IPS DF 19.7 (cell line): ENCODE results near the gene SMIM12.

Experiments used
- DNase-seq: peaks from one replicate; pipeline ENCODE4 v3.0.0-alpha.2; 2013; ENCODE audit warnings: low read depth, low spot score

The SMIM12 gene, protein sequence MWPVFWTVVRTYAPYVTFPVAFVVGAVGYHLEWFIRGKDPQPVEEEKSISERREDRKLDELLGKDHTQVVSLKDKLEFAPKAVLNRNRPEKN

DNA sequence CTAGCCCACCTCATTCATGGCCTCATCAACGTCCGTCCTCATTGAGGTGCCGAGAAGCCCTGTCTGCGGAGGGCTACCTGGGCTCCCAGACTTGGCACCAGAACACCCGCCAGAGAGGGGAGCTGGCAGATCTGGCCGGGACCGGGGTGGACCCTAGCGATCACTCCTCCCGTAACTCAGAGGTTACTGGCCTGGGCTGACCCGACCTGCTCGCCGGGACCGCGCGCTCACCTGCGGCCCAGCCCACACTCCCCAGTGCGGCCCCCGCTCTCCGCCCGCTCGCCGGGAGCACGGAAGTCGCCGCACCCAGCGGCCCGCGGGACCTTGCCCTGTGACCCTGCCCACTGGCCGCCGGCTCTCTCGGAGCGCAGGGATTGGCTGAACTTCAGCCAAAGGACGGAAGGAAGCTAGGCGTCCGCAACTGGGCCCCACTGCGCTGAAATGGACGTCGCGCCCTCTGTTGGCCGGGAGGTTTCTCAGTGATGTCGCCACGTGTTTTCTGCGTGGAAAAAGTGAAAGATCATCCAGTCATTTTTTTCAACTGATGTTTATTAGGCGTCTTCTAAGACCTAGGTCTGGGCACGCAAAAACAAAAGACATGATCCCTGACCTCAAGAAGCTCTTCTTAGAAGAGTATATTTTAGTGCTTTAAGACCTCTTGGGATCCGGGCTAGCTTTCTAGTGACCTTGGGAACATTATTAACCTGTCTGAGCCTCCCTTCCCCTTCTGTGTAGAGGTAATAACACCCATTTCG lies at the start of gene SMIM12:
Gene SMIM12 (minus strand): TSS at position 304 of the 755 bp plus-strand sequence. CDS start 3,772 bp downstream, outside the sequence.
- DNase-seq, result peak; percentile 74

DNA sequence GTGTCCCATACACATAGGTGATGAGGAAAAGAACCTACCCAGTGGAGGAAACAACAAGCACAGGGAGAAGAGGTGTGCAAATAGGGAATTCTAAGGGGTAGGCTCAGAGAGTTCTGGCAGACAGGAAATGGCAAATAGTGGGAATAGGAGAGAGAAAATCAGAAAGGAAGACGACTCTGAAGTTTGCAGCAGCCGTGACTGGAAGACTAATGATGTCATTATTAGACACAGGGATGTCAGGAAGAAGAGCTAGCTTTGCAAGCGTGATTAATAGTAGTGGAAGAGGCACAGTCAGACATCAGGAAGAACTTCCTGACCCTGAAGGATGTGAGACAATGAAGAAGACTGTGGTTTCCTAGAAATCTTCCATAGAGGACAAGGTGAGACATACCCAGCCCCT lies 48.8 kb upstream of the SMIM12 start:
- no peak for DNase-seq

DNA sequence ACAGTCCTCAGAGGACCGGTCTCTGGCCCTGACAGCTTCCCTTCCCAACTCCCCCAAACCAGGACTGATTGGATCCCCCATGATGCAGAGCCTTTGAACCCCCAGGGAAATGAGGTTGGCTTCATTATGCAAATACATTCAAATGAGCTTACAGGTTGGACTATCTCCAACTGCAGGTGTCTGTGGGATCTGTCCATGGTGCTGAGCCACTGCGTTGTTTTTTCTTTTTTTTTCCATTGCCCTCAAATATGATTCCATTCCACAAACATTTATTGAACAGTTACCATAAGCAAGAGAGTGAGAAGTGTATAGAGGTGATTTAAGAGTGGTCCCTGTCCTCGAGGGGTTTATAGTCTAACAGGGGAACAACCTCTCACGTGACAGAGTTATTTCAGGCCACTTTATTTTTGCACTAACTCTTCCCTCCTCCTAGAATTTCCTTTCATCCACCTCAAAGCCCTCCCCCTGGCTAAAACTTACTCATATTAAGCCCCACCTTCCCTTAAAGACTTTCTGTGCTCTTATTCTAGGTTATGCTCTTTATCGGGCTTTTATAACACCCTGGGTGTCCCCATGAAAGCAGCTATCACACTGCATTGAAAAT lies 48.0 kb upstream of the SMIM12 start:
- DNase-seq, result no peak

DNA sequence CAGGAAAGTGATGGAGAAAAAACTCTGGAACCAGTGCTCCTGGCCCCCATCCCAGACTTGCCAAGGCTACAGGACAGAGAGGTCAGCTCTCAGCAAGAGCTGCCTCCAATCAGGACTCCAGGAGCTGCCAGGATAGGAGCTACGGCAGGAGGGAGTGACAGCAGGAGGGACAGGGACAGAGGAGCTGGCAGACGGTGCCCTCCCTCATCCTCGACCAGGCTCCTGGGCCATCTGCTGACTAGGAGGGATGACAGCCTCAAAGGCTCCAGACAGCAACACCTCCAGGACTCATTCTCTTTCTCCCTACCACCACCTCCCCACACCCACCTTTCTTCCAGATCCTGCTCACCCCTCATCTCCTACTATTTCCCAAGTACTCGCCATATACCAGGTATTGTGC lies 47.2 kb upstream of the SMIM12 start:
- DNase-seq, result no peak

DNA sequence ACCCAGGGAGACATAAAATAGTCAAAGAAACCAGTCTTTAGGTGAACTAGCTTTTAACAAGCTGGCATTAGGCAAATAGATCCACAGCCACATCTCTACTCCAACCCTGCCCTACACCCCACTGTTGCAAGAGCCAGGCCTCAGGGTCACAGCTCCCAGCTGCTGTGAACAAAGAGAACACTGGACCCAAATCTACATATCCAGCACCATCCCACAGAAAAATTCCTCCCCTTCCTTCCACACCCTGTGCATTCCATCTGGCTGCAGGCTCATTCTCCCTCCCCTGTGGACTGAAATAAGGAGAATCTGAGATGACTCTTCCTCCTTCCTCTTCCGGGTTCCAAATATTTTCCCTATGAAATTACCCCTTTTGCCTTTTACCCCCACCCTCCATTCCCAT lies 46.7 kb upstream of the SMIM12 start:
- DNase-seq, result no peak

DNA sequence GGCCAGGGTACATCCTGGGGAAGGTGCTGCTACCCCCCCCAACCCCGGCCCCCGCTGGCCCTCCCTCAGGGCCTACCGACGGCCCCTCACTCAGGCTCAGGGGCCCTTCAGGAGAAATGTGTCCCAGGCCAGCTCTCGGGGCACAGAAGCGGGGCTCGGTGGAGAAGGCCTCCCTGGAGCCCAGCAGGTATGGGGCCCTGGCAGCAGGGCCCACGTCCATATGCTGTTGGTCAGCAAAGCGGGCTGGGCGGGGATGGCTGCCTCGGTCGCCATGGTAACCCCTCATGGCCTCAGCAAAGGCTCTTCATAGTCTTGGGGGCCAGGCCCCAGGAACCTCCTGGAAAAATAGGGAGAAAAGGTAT lies 45.5 kb upstream of the SMIM12 start:
- no peak for DNase-seq

DNA sequence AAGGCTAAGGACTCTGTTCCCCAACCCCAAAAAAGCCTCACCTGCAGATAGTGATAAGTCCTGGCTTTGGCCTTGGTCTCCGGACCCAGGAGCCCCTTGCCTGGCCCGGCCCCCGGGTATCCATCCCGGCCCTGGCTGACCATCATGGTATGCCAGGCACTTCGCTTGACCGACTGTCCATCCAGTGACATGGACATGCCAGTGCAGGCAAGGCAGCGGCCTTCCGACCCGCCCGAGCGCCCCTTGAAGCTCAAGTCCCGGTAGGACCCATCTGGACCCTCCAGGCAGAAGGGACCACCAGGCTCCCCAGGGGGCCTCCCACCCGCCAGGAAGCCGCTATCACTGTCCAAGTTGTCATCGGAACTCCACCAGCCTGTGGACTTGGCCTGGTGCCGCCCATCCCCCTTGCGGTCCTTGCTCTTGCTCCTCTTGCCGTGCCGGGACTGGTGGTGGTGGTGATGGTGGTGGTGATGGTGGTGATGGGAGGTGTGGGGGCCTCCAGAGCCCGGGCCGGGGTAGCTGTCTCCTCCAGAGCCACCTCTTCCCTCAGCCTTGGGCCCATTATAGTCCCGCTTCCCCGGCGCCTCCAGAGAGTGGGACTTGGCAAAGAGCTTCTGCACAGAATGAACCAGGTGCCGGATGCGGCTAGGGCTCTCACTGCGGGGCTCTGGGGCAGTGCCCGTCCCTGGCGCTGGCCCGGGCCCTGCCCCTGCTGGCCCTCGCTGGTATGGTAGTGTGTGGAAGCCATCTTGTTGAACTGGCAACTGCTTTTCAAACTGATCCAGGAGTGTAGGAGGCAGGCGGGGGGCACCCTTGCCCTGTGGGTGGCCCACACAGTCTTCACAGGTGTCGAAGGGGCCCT lies 44.9 kb upstream of the SMIM12 start:
- DNase-seq, result no peak

DNA sequence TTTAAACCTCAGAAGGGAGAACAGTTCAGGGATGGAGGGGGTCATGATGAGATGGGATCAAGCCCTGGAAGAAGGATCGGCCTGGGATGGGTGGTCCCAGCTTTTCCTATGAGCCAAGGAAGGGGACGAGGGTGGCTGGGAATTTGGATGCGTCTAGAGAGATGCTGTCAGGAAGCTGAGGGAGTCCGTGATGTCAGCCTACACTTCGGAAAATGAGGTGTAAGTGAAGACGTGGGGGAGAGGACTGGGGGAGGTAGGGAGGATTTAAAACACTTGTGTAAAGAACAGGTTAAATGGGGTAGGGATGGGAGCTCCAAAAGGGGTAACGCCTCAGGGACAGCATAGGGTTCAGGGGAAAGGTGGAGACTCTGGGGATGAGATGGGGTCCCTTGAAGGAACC lies 42.4 kb upstream of the SMIM12 start:
- DNase-seq, result no peak

DNA sequence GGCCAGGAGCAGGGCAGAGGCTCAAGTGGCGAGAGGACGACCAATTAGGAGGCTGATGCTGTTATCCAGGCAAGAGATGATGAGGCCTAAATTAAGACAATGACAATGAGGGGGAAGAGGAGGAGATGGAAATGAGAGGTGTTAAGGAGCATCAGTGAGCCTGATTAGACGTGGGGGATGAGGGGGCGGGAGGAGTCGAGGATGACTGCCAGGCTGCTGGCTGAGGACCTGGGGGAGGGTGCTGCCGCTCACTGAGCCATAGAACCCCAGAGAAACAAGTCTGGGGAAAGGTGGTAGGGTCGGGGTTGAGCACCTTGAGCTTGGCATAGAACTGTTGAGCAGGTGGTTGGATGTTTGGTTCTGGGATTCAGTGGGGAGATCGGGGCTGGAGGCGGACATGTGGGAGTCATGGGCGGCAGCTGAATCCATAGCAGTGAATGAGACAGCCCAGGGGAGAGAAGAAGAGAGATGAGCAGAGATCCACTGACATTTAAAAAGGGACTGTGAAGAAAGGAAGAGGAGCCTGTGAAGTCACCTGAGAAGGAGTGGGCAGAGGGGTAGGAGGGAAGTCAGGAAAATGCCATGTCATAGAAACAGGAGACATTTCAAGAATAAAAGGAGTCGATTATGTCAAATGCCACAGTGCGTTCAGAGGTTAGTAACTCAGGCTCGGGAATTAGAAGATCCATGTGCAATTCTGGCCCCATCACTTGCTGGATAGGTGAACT lies 41.4 kb upstream of the SMIM12 start:
- DNase-seq, result no peak

DNA sequence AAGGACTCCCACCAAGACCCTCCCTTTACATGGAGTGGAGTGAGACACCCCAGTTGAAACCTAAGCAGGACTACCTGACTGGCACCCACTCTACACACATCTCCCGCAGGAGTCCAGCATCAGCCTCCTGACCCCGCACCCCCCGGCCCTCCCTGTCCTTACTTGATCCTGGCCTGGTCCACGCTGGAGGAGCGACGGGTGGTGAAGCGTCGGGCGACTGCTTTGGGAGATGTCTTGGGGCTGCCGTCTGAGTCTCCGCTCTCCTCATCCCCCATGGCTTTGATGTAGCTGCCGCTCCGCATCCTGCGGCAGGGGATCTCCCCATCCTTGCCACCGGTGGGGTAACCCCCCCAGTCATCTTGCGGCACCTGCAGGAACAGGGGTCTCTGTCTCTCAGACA lies 40.4 kb upstream of the SMIM12 start:
- no peak for DNase-seq

DNA sequence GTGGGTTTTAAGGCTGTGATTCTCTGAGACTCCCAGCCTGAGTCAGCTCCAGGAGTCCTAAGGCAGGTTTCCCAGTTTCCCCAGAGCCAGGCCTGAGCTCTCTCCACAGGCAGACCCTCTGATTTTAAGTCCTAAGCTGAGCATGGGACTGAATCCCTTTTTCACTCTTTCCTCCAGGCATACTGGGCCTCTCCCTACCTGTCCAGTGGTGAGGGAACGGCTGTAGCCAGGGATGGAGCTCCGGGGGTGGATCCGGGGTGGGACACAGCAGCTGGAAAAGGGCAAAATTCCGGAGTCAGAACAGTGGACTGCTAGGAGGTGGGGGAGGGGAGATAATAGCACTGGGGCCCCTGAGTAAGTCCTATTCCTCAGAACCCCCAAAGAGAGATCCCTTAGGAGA lies 39.9 kb upstream of the SMIM12 start:
- no peak for DNase-seq

DNA sequence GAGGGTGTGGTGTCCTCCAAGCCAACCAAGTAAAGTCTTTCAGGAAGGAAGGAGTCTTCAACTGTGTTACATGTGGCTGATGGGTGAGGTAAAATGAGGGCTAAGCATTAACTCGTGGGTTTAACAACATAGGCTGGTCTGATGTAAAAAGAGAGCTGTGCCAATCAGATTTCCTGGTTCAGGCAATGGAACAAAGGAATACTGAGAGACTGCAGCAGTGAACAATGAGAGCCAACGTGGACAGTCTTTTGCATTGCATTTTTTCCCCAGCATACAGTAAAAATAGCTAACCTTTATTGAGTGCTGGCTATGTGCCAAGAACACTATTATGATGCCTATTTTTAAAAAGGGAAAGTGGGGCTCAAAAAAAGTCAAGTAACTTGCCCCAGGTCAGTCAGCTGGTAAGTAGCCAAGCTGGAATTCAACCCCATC lies 38.8 kb upstream of the SMIM12 start:
- DNase-seq, result no peak

DNA sequence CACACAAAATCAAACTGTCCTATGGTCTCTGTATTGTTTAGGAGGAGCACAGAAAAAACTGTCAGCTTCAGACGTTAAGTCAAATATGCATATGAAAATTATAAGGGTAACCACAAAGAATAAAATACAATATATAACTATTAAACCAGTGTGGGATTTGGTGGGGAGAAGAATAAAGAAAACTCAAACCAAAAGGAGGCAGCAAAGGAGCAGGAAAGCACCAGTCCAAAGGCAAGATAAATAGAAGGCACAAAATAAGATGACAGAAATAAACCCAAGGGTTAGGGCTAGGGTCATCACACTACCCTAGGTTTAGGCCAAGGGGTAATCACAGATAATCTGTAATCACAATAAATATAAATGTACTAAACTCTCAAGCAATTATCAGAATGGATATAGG lies 37.1 kb upstream of the SMIM12 start:
- no peak for DNase-seq

DNA sequence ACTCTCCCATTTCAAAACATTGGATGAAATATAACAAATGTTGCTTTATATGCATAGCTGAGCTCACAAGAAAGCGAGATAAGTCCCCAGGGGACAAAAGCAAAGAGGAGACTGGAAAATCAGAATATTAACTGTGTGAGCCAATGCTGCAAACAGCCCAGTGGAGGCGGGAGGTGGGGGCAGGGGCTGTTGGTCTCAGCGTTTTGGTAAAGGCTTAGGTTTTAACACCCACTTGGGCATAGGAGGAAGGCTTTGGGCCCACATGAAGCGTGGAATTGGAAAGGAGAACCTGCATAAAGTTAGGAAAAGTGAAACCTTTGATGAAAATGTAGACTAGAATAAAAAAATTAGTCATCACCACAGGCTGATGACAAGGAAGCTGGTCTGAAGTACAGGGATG lies 30.2 kb upstream of the SMIM12 start:
- no peak for DNase-seq

DNA sequence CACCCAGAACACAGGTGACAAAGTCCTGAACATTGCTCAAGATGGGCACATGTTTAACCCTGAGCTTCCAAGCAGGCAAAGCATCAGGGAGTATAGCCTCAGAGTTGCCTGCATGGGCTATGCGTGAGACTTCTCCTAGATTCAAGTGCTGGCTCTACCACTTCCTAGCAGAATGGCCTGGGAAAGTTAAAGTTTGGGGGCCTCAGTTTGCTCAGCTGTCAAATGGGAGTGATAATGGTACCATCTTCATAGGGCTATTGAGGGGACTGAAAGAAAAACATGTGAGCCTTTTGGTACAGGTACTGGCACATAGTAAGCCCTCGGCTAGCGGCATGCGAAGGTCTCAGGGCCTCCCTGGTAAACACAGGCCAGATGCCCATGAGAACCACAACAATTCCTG lies 28.0 kb upstream of the SMIM12 start:
- no peak for DNase-seq

DNA sequence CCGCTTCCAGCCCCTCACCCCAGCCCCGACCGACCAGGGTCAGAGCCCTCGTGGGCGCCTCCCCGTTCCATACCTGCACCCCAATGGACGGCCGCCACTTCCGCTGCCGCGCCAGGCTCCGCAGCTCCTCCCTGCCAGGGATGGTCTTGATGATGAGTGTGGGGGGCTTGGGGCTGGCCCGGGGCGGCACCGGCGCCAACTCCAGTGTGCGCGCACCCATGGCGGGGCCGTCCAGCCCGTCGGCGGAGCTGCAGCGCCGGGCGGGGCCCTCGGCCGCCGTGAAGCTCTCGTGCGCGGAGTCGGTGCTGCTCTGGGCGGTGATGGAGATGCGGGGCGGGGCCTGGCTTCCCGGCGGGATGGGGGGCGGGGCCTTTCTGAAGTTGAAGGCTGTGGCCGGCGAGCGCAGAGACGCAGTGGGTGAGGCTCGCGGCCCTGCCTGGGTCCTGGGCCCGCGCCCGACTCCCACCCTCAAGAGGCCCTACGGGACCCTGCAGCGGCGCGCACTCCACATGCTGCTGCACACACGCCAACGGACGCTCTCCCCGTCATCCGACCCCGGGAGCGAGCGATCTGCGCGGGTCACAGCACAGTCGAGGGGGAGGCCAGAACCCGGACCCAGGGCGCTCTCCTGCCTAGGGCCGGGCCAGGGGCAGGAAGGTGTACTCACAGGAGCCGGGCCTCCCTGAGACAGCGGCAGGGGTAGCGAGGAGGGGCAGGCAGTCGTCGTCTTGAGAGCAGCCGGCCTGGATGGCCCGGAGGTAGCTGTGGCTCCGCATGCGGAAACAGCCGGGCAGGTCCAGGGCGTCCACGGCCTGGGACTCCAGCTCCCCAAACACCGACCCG lies 26.1 kb upstream of the SMIM12 start:
- peak; percentile 17 for DNase-seq

DNA sequence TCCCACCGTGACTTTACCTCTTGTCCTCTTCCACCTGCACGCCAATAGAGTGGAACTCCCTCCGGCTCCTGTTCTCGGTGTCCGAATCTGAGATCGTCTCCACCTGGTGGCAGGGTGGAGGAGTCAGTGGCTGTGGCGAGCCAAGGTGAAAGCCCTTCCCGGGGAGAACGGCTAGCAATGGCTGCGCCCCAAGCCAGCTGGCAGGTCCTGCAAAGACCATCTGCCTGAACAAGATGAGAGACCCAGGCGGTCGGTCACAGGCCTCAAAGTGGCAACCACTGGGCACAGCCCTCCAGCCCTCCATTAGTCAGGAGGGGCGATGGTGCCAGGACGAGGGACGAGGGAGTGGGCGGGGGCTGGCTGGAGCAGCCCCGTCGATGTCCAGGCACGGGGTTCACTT lies 25.4 kb upstream of the SMIM12 start:
- DNase-seq, result peak; percentile 42

DNA sequence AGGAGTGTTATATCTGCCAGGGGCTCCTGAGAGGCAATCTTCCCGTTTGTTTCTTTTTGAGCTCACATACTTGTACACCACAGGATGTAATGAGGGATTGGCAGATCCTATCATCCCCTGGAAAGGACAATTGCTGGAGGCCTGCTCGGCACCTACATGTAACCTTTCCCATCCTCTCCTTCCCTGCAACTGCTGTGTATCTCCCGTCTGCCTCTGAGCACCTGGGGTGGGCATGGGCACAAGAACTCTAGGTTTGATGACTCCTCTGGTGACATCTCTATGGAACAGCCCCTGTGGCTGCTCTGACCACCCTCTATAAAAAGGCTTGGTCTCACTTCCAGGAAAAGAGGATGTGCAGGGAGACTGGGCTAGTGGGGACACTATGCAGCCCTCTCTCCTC lies 25.0 kb upstream of the SMIM12 start:
- no peak for DNase-seq

DNA sequence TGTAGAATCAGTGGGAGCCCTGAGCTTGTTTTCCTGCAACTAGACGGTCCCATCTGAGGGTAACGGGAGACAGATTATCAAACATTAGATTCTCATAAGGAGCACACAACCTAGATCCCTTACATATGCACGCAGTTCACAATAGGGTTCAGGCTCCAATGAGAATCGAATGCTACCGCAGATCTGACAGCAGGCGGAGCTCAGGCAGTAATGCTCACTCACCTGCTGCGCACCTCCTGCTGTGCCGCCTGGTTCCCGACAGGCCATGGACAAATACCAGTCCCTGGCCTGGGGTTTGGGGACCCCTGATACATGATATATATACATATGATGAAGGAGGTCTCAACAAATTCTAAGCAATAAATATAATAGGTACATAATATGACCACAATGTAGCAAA lies 19.7 kb upstream of the SMIM12 start:
- DNase-seq, result peak; percentile 17

DNA sequence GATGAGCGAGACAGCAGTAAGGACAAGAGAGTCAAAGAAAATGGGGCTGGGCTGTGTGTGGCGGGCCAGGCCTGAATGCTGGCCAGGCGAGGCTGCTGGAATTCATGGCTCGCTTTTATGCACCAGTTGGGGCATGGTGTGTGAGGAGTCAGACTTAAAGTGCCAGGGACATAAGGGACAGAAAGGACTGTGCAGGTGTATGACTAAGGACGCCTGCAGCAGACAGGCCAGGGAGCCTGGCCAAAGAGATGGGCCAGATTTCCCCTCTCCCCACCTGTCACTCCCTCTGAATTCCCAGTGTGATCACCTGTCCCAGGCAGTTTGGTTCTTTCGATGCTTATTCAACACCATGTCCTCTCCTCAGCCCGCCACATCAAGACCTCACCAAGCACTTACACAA lies 16.9 kb upstream of the SMIM12 start:
- no peak for DNase-seq
